GM20000 (cell line): ENCODE data around the gene NFIX.

Experiments
- DNase-seq: peaks from one replicate; pipeline ENCODE4 v3.0.0; 2012; ENCODE audit warnings: low spot score
- CTCF ChIP-seq: IDR thresholded peaks from 2 replicates; pipeline ENCODE4 v1.5.1; 2012; ENCODE audit warnings: mild to moderate bottlenecking, control low read depth; ENCODE audit errors: extremely low read depth, missing control alignments

Gene NFIX

GRCh38 chr19:13039211-13039789 lies 44.0 kb downstream of the NFIX start:
- TF ChIP-seq CTCF, result no peak
- no peak for DNase-seq

GRCh38 chr19:13040232-13040947 lies 45.1 kb downstream of the NFIX start:
- DNase-seq, result no peak
- TF ChIP-seq CTCF, result no peak

- no peak for TF ChIP-seq CTCF
Measured at GRCh38 chr19:13040948-13041292, 45.6 kb downstream of the NFIX start.

GRCh38 chr19:13042443-13043130 lies 47.3 kb downstream of the NFIX start:
- no peak for DNase-seq

More at GRCh38 chr19:13040948-13041292, 45.6 kb downstream of the NFIX start:
- no peak for DNase-seq

GRCh38 chr19:13043285-13043684 lies 48.0 kb downstream of the NFIX start:
- TF ChIP-seq CTCF, result no peak
- no peak for DNase-seq

More at GRCh38 chr19:13042443-13043130, 47.3 kb downstream of the NFIX start:
- no peak for TF ChIP-seq CTCF

- DNase-seq, result no peak
Measured at GRCh38 chr19:13044231-13044836, 49.1 kb downstream of the NFIX start.

More at GRCh38 chr19:13044231-13044836, 49.1 kb downstream of the NFIX start:
- no peak for TF ChIP-seq CTCF
